Measurements from ENCODE around the gene EPHA5. TPM values are rescaled to one million over a fixed set of nuclear protein-coding genes. Genes with fewer than 3 reads are reported as not detected.

EPHA5 gene
- total and polyA plus RNA-seq, 7 donors, result 0.01 to 0.06 (median 0.01) TPM; not detected in 4

DNA sequence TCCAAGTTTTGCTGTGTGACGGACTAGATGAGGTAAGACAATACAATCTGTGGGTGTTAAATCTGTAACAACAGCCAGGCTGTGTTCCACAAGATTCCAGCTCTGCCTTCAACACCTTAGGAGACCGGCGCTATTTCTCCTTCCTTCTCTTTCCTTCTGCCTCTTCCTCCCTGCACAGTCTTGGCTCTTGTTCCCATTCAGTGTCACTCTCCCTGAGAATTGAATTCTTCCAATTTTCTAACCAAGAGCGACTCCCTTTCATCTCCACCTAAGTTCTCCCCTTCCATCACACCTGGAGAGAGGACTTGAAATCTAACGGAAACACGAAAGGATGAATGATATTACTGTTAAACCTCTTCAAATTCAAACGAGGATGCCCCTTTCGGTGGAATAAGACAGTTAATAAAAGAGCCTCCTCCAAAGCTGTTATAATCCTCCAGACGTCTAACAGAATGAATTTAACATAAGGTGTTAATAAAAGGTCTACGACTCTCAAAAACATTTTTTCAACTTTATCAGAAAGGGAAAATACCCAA lies 2.7 kb downstream of the EPHA5 start:
- no peak for ATAC-seq
- peaks cover 4 to 37% (median 21%) of the 10 kb centered on the region in 3 donors for H3K27me3 ChIP-seq (ENCODE audit: insufficient read depth in 3 of 3, low read length in 2 of 3)
- no peak for TF ChIP-seq CTCF (IDR thresholded peaks at IDR 0.05)

GRCh38 chr4:65665771-65666523 lies 4.3 kb downstream of the EPHA5 start:
- ATAC-seq (no peak), DNase-seq (no peak)
- WGBS, 3 donors, result 80 to 86% (median 82%) methylated on average over 3 of the region's 3 CpGs
- no peaks in the 10 kb centered on the region for H3K9me3 ChIP-seq
- no peaks in the 10 kb centered on the region for H3K4me1 ChIP-seq
- TF ChIP-seq CTCF (IDR thresholded peaks at IDR 0.05), result no peak
- H3K4me3 ChIP-seq, result no peak overlapping the region
- intact Hi-C loops (cut with DNase I), result no loop called here
- no peaks in the 10 kb centered on the region for H3K36me3 ChIP-seq (ENCODE audit: insufficient read depth in 1 of 2, low read depth in 1 of 2)
- peaks cover 4 to 37% (median 21%) of the 10 kb centered on the region in 3 donors for H3K27me3 ChIP-seq (ENCODE audit: insufficient read depth in 3 of 3, low read length in 2 of 3)
- no peak overlapping the region for H3K27ac ChIP-seq

More for the DNA sequence above, 2.7 kb downstream of the EPHA5 start:
- Histone ChIP-seq H3K9me3 (no peaks in the 10 kb centered on the region), H3K36me3 (ENCODE audit: insufficient read depth in 1 of 2, low read depth in 1 of 2) (no peaks in the 10 kb centered on the region), H3K4me3 (no peak overlapping the region), H3K27ac (no peak overlapping the region), H3K4me1 (no peaks in the 10 kb centered on the region)
- intact Hi-C loops (cut with DNase I), result no loop called here
- DNase-seq, result no peak
- 41 to 46% (median 41%) methylated on average over 10 of the region's 10 CpGs for WGBS, 3 donors

DNA sequence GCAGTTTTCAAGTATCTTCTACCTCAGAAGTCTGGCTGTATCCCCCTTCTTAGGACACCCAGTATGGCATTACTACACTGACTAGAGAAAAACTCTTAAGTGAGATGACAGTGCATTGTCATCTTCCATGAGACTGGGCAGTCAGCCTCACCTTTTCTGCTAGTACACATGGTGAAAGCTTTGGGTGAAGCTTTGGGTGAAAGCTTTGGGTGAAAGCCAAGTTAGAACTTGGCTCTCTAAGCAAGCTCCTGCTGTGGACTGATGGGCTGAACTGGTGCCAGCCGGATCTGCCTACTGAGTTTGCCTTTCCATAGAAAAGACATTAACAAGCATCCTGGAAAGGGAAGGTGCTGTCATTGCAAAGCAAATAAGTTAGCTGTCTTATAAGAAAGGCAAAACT lies 8.8 kb downstream of the EPHA5 start:
- no peak for ATAC-seq
- Histone ChIP-seq H3K4me3 (no peak overlapping the region), H3K27me3 (ENCODE audit: insufficient read depth in 3 of 3, low read length in 2 of 3) (peaks cover 0 to 2% (median 0%) of the 10 kb centered on the region in 3 donors), H3K36me3 (ENCODE audit: insufficient read depth in 1 of 2, low read depth in 1 of 2) (no peaks in the 10 kb centered on the region), H3K9me3 (no peaks in the 10 kb centered on the region), H3K27ac (no peak overlapping the region), H3K4me1 (no peaks in the 10 kb centered on the region)
- WGBS, 3 donors, result 51 to 65% (median 62%) methylated on average over 1 of the region's 1 CpG
- no peak for DNase-seq
- intact Hi-C loops (cut with DNase I), result no loop called here
- no peak for TF ChIP-seq CTCF (IDR thresholded peaks at IDR 0.05)

DNA sequence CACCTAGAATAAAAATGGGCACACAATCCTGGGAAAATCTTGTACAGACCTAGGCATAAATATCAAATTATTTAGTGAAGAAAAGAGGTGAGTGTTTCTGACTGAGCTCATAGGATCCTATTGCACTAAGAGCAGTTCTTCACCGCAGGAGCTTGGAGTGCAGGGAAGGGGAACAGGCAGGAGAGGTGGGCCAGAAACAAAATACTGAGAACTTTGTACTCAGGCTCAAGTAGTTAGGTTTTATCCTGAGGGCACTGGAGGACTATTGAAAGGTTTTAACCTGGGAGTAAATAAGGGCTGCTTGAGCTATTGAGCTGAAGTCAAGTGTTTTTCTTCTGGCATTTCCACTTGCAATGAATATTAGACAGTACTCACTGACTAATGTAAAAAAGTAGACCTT lies 12.2 kb downstream of the EPHA5 start:
- H3K27me3 ChIP-seq (ENCODE audit: insufficient read depth in 3 of 3, low read length in 2 of 3), result no peaks in the 10 kb centered on the region
- DNase-seq (no peak), ATAC-seq (no peak)
- 68 to 77% (median 68%) methylated on average over 1 of the region's 1 CpG for WGBS, 3 donors
- H3K4me1 ChIP-seq, result no peaks in the 10 kb centered on the region
- no peak for TF ChIP-seq CTCF (IDR thresholded peaks at IDR 0.05)
- H3K9me3 ChIP-seq, result no peaks in the 10 kb centered on the region
- no peaks in the 10 kb centered on the region for H3K36me3 ChIP-seq (ENCODE audit: insufficient read depth in 1 of 2, low read depth in 1 of 2)
- H3K4me3 ChIP-seq, result no peak overlapping the region
- no peak overlapping the region for H3K27ac ChIP-seq
- intact Hi-C loops (cut with DNase I), result no loop called here

Data from psoas muscle (tissue), 8 donors.